IMR-90 (cell line): Measurements from ENCODE around the gene CROCC. TPM values are rescaled to one million over a fixed set of nuclear protein-coding genes. Genes with fewer than 3 reads are reported as not detected.

ENCODE experiments used
- ATAC-seq: fragments of 200-7000 bp; cut with Tn5 transposase; 2 replicates; pipeline ENCODE4 v1.9.1; 2020; ENCODE audit warnings: low read depth, mild to moderate bottlenecking, moderate library complexity
- BruUV-seq: library from RNA; stranded (reverse); fragments of 400-500 nt; replicated peaks from 2 replicates; lab custom pipeline; 2021; lab: Mats Ljungman, UMichigan
- CTCF ChIA-PET: fragments of 300-600 bp; formaldehyde crosslinking; extraction: SDS; loops from one replicate; lab custom pipeline; 2021; ENCODE audit warnings: antibody characterized with exemption; lab: Yijun Ruan, JAX
- POLR2A ChIA-PET: fragments of 300-600 bp; sonication (Branson Sonifier 250); formaldehyde crosslinking; loops from one replicate; lab custom pipeline; 2022; ENCODE audit warnings: antibody characterized with exemption; ENCODE audit not compliant: unreplicated experiment; lab: Charles Lee
- DNase-seq: peaks from one replicate; pipeline ENCODE4 v3.0.0; 2013
- H2AFZ ChIP-seq: replicated peaks from 2 replicates; pipeline ENCODE3; 2013; ENCODE audit warnings: low read length, mild to moderate bottlenecking; ENCODE audit not compliant: poor library complexity
- H2AK5ac ChIP-seq: 2 replicates; pipeline ENCODE4 v1.6.1; 2013; ENCODE audit warnings: low read depth, low read length, inconsistent platforms
- H2AK9ac ChIP-seq: replicated peaks from 2 replicates; pipeline ENCODE3; 2013; ENCODE audit warnings: mild to moderate bottlenecking, low read depth, low read length, moderate library complexity; ENCODE audit not compliant: poor library complexity
- H2BK120ac ChIP-seq: 2 replicates; pipeline ENCODE4 v1.6.1; 2013; ENCODE audit warnings: low read depth, low read length, inconsistent platforms
- H2BK15ac ChIP-seq: 3 replicates; pipeline ENCODE4 v1.6.1; 2013; ENCODE audit warnings: low read depth, low read length, inconsistent platforms
- H2BK20ac ChIP-seq: 2 replicates; pipeline ENCODE4 v1.6.1; 2013; ENCODE audit warnings: low read depth, mild to moderate bottlenecking, inconsistent platforms, low read length, moderate library complexity
- H2BK5ac ChIP-seq: 2 replicates; pipeline ENCODE4 v1.6.1; 2013; ENCODE audit warnings: mild to moderate bottlenecking, low read depth, low read length, inconsistent platforms; ENCODE audit not compliant: poor library complexity, severe bottlenecking
- H3K14ac ChIP-seq: replicated peaks from 2 replicates; pipeline ENCODE4 v1.6.1; 2013; ENCODE audit warnings: low read depth, low read length, inconsistent platforms
- H3K18ac ChIP-seq: 2 replicates; pipeline ENCODE4 v1.6.1; 2013; ENCODE audit warnings: low read depth, low read length, control low read depth
- H3K23ac ChIP-seq: 2 replicates; pipeline ENCODE4 v1.6.1; 2013; ENCODE audit warnings: low read depth, low read length, inconsistent platforms
- H3K27ac ChIP-seq: 2 replicates; pipeline ENCODE4 v1.5.1; 2013; ENCODE audit warnings: mild to moderate bottlenecking, control low read depth, low read length; ENCODE audit not compliant: insufficient read depth
- H3K27me3 ChIP-seq: 2 replicates; pipeline ENCODE4 v1.6.1; 2013; ENCODE audit warnings: low read length; ENCODE audit not compliant: control insufficient read depth, insufficient read depth
- H3K36me3 ChIP-seq: 2 replicates; pipeline ENCODE4 v1.6.1; 2013; ENCODE audit warnings: low read length, mixed read lengths; ENCODE audit not compliant: control insufficient read depth, insufficient read depth
- H3K4ac ChIP-seq: 2 replicates; pipeline ENCODE4 v1.6.1; 2013; ENCODE audit warnings: low read depth, low read length, inconsistent platforms
- H3K4me1 ChIP-seq: 2 replicates; pipeline ENCODE4 v1.6.1; 2013; ENCODE audit warnings: low read length, mixed read lengths; ENCODE audit not compliant: control insufficient read depth, insufficient read depth
- H3K4me2 ChIP-seq: 2 replicates; pipeline ENCODE4 v1.6.1; 2013; ENCODE audit warnings: low read depth, mild to moderate bottlenecking, control low read depth, low read length, moderate library complexity
- H3K4me3 ChIP-seq: 2 replicates; pipeline ENCODE4 v1.5.1; 2013; ENCODE audit warnings: low read depth, mild to moderate bottlenecking, control low read depth, low read length, moderate library complexity; ENCODE audit not compliant: insufficient read depth
- H3K56ac ChIP-seq: 2 replicates; pipeline ENCODE4 v1.6.1; 2013; ENCODE audit warnings: low read length, inconsistent platforms; ENCODE audit not compliant: insufficient read depth; ENCODE audit errors: extremely low read depth
- H3K79me1 ChIP-seq, 2 experiments: 2 replicates each; pipeline ENCODE4 v1.6.1; 2013; ENCODE audit warnings: low read length in 2 of 2, inconsistent platforms in 1 of 2, low read depth in 1 of 2
- H3K9ac ChIP-seq: 2 replicates; pipeline ENCODE4 v1.6.1; 2013; ENCODE audit warnings: low read depth, low read length, control low read depth
- H3K9me1 ChIP-seq: 2 replicates; pipeline ENCODE4 v1.6.1; 2013; ENCODE audit warnings: low read length, inconsistent platforms; ENCODE audit not compliant: insufficient read depth
- H3K9me3 ChIP-seq: 2 replicates; pipeline ENCODE4 v1.6.1; 2013; ENCODE audit warnings: low read length; ENCODE audit not compliant: control insufficient read depth, insufficient read depth
- H4K20me1 ChIP-seq: 2 replicates; pipeline ENCODE4 v1.6.1; 2013; ENCODE audit warnings: low read length, inconsistent platforms; ENCODE audit not compliant: insufficient read depth
- H4K5ac ChIP-seq: 2 replicates; pipeline ENCODE4 v1.6.1; 2013; ENCODE audit warnings: mild to moderate bottlenecking, low read depth, low read length, control low read depth
- H4K8ac ChIP-seq, 2 experiments: 2 replicates each; pipeline ENCODE4 v1.6.1; 2013; ENCODE audit warnings: low read depth in 2 of 2, low read length in 2 of 2, control low read depth in 1 of 2, inconsistent platforms in 1 of 2
- H4K91ac ChIP-seq: 2 replicates; pipeline ENCODE4 v1.6.1; 2013; ENCODE audit warnings: low read depth, low read length, inconsistent platforms; ENCODE audit not compliant: insufficient read depth
- BHLHE40 ChIP-seq: fragments of 150-350 bp; IDR thresholded peaks from 2 replicates; pipeline ENCODE4 v1.6.1; 2016; ENCODE audit warnings: mild to moderate bottlenecking, low read depth, low read length
- CHD1 ChIP-seq: IDR thresholded peaks from 2 replicates; pipeline ENCODE4 v1.6.1; 2012; ENCODE audit warnings: low read depth, low read length, improper control_type of control experiment
- FOS ChIP-seq: fragments of 150-350 bp; IDR thresholded peaks from 2 replicates; pipeline ENCODE4 v1.6.1; 2016; ENCODE audit warnings: low read depth, low read length
- MAZ ChIP-seq: IDR thresholded peaks from 2 replicates; pipeline ENCODE4 v1.6.1; 2012; ENCODE audit warnings: low read depth, mild to moderate bottlenecking, low read length, improper control_type of control experiment, moderate library complexity, borderline replicate concordance
- MXI1 ChIP-seq: IDR thresholded peaks from 2 replicates; pipeline ENCODE4 v1.6.1; 2012; ENCODE audit warnings: low read depth, mild to moderate bottlenecking, low read length, moderate library complexity, borderline replicate concordance
- NFE2L2 ChIP-seq: fragments of 150-350 bp; IDR thresholded peaks from 2 replicates; pipeline ENCODE4 v1.6.1; 2016; ENCODE audit warnings: low read depth, mild to moderate bottlenecking, low read length
- POLR2A ChIP-seq: IDR thresholded peaks from 2 replicates; pipeline ENCODE4 v1.6.1; 2012; ENCODE audit warnings: mild to moderate bottlenecking, low read depth, low read length
- WGBS, 2 experiments: methylation state at CpG; one replicate each; pipeline versions ENCODE4 v1.1.5 to v1.1.7; 2013; ENCODE audit warnings: missing lambda C conversion rate in 2 of 2; ENCODE audit not compliant: insufficient read length in 1 of 2; ENCODE audit errors: extremely low coverage in 2 of 2; 5-methylcytosine and 5-hydroxymethylcytosine counted together
- dilution Hi-C: fragments of 300-500 bp; cut with HindIII; formaldehyde crosslinking; loops from one replicate; pipeline ENCODE4 v1.14.3; 2018; ENCODE audit warnings: low sequenced_read_pairs; ENCODE audit not compliant: unreplicated experiment
- in situ Hi-C: fragments of 300-500 bp; cut with MboI; formaldehyde crosslinking; loops from 3 replicates; pipeline ENCODE4 v1.14.3; 2019; ENCODE audit warnings: low sequenced_read_pairs, inconsistent platforms, mixed read lengths
- intact Hi-C: fragments of 100-400 bp; cut with micrococcal nuclease; formaldehyde crosslinking; loops from 2 replicates; pipeline ENCODE4 v1.10.0; 2022
- polyA plus RNA-seq, 3 experiments: library from polyadenylated mRNA; depleted of rRNA; stranded (reverse); fragments of >200 nt; gene quantifications; 2 replicates each; pipeline ENCODE4 v1.2.3, GENCODE V29; 2012; ENCODE audit warnings: low replicate concordance in 1 of 3
- total RNA-seq: library from RNA; depleted of rRNA; stranded (reverse); fragments of >200 nt; gene quantifications from 2 replicates; pipeline ENCODE4 v1.2.3, GENCODE V29; 2012
- TF ChIP-seq, protein P1 (sequence below): conservative IDR thresholded peaks from 2 replicates; pipeline ENCODE4 v1.5.1; 2012; ENCODE audit warnings: mild to moderate bottlenecking, low read depth, low read length, improper control_type of control experiment

Gene CROCC
- total and polyA plus RNA-seq, 2 of the 4 experiments (the other 2 are of a cell fraction): 7.5 to 13.7 TPM

- peak overlapping the region; percentile 86 for H3K4ac ChIP-seq
- peak overlapping the region; percentile 72; the same call in 1 of the 2 replicates for H2BK120ac ChIP-seq
- H4K91ac ChIP-seq: peak overlapping the region; percentile 77
- no peak overlapping the region for H2BK20ac ChIP-seq
- POLR2A ChIA-PET: no interaction called here
- dilution Hi-C loops (no loop called here), in situ Hi-C loops (no loop called here), intact Hi-C loops (no loop called here)
- BruUV-seq: no TSS peak
- H3K14ac ChIP-seq: peak overlapping the region; percentile 39
- peak overlapping the region; percentile 97 for H2AK9ac ChIP-seq
- H3K4me2 ChIP-seq: peak overlapping the region; percentile 90
- peak overlapping the region; percentile 82 for H3K9ac ChIP-seq
- peak overlapping the region; percentile 73; the same call in 1 of the 2 replicates for H3K23ac ChIP-seq
- peak; percentile 95 for DNase-seq
- 1% methylated on average over 92 of the region's 109 CpGs; no CpG with 5 or more reads in 1 of the 2 experiments for WGBS, 2 experiments
- peak overlapping the region; percentile 79 for H2AK5ac ChIP-seq
- H3K4me3 ChIP-seq: peak overlapping the region; percentile 83
- H3K27ac ChIP-seq: peak overlapping the region; percentile 74
- CTCF ChIA-PET: no interaction called here
- peaks cover 0 to 19% of the 10 kb centered on the region in 2 experiments; a peak in 2 of 4 replicates for H3K79me1 ChIP-seq
- peaks cover 4% of the 10 kb centered on the region; the same call in 1 of the 2 replicates for H3K9me1 ChIP-seq
- H3K18ac ChIP-seq: peak overlapping the region; percentile 53; the same call in 1 of the 2 replicates
- ATAC-seq: peak; percentile 99
- 0 out of 3 replicates have a peak overlapping the region, but pooled peaks have one; percentile 18 for H2BK15ac ChIP-seq
- no peaks in the 10 kb centered on the region; the same call in 1 of the 2 replicates for H4K20me1 ChIP-seq
- peaks cover 4% of the 10 kb centered on the region for H3K4me1 ChIP-seq
- TF ChIP-seq CHD1 (no peak), BHLHE40 (no peak), MXI1 (peak; percentile 52; the same call in 1 of the 2 replicates), POLR2A (peak; percentile 53; the same call in 1 of the 2 replicates), MAZ (peak; percentile 88), FOS (no peak), NFE2L2 (0 out of 2 replicates have a peak, but pooled peaks have one; percentile 3)
- TF ChIP-seq, protein P1, sequence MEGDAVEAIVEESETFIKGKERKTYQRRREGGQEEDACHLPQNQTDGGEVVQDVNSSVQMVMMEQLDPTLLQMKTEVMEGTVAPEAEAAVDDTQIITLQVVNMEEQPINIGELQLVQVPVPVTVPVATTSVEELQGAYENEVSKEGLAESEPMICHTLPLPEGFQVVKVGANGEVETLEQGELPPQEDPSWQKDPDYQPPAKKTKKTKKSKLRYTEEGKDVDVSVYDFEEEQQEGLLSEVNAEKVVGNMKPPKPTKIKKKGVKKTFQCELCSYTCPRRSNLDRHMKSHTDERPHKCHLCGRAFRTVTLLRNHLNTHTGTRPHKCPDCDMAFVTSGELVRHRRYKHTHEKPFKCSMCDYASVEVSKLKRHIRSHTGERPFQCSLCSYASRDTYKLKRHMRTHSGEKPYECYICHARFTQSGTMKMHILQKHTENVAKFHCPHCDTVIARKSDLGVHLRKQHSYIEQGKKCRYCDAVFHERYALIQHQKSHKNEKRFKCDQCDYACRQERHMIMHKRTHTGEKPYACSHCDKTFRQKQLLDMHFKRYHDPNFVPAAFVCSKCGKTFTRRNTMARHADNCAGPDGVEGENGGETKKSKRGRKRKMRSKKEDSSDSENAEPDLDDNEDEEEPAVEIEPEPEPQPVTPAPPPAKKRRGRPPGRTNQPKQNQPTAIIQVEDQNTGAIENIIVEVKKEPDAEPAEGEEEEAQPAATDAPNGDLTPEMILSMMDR: 0 out of 2 replicates have a peak, but pooled peaks have one; percentile 20
- peak overlapping the region; percentile 99 for H2AFZ ChIP-seq
- no peaks in the 10 kb centered on the region for H3K27me3 ChIP-seq
- H3K36me3 ChIP-seq: no peaks in the 10 kb centered on the region
- peak overlapping the region; percentile 75 for H4K5ac ChIP-seq
- H4K8ac ChIP-seq: peak overlapping the region; percentile 88 to 97
- peak overlapping the region; percentile 48; the same call in 1 of the 2 replicates for H3K56ac ChIP-seq
- no peaks in the 10 kb centered on the region for H3K9me3 ChIP-seq
- H2BK5ac ChIP-seq: peak overlapping the region; percentile 71
These were observed 7.7 kb upstream of the CROCC start for GRCh38 chr1:16913833-16914662.
